Measurements from ENCODE around the gene PDCD4.
"Not testable (repeated sequence)": the region's sequence is repeated elsewhere in the genome, so short reads cannot be mapped to it uniquely, and the experiment has no call there.

Gene PDCD4

GRCh38 chr10:110861930-110862649, 9.6 kb upstream of the PDCD4 start:
- DNase-seq (ENCODE audit: low spot score): no peak

GRCh38 chr10:110862961-110863360, 8.8 kb upstream of the PDCD4 start:
- no peak for DNase-seq (ENCODE audit: low spot score)

GRCh38 chr10:110863361-110863760, 8.4 kb upstream of the PDCD4 start:
- DNase-seq (ENCODE audit: low spot score): no peak

DNA sequence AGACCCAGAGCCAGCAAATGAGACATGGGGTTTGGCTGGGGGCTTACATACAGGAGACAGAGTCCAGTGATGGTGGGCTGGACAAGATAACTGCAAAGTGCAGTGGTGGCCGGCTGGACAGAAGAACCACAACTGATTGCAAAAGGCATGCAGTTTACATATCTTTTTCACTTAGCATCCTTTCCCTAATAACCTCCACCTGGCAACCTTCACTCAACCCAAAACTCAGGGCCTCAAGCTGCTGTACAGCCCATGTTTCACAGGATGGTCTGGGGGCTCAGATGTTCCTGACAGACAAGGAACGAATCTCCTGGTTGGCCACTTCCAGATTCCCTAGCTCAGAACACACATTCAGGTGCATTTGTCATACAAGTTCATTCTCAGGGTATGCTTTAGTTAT, 7.8 kb upstream of the PDCD4 start:
- DNase-seq (ENCODE audit: low spot score): no peak

DNA sequence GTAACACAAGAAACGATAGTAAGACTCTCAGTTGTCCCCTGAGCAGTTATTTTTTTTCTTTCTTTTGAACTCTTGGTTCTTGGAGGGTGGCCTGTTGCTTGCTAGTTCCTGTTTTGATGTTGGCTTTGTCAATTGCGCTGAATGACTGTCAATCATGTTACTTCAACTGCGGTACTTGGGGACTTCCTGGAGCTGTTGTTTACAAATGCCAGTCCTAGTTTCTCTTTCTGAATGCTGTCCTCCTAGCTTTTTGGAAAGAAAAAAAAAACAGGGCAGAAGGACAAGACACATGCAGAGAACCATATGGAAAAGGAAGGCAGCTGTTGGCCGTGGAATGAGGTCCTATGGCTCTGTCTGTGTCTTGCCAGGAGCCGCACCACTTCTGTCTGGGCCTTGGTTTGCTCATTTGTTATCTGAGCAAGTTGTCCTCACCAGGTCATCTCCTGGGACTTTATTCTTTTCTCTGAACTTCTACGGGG, 7.0 kb upstream of the PDCD4 start:
- no peak for DNase-seq (ENCODE audit: low spot score)

DNA sequence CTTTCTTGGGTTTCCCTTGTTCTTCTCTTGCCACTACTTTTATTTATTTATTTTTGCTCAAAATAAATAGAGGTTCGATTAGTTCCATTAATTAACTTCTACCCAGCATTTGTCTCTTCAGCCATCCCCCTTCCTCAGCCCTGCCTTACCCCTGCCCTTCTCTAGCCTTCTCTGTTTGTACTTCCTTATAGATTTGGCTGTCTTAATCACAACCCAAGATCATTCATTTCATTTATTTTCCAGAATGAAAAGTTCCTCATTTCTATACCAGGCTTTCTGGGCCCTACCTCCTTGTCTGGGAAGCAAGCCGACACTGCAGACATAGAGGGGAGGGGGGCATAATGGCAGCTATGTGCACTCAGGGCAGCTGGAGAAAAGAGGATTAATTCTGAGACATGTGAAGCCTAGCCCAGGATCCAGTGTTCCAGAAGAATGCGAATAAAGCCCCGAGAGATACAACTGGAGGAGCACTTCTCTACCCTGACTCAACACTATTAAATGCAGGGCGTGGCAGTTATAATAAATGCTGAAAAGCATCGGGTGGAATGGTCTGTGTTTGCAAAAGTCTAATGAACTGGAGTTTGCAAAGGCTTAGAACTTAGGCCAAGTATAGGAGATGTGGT, 6.4 kb upstream of the PDCD4 start:
- DNase-seq (ENCODE audit: low spot score): no peak

DNA sequence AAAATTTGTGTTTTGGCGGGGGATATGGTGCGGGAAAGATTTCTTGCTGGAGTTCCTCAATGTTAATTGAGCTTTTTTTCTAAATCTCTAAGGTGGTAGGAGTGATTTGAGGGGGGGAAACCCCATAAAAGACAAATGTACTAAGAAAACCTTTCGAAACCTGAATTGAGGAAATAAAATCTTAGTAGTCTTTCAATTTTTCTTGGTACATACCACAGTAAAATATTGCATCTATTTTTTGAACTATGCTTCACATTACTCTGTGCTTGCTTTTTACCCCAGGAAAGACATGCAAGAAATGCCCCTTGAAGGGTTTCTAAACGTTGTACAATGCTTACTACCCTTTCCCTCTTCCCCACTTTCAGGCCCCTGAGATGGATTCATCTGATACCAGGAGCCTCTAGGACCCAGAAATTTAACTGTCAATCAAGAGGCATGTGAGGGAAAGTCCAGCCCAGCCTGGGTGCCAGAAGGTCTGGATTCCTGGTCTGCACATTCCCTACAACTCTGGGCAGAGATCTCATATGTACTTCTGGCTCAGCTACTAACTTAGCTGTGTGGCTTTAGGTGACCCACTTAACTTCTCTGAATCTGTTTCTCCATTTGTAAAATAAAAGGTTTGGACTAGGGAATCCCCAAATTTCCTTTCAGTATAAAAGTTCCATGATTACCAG, 5.8 kb upstream of the PDCD4 start:
- no peak for DNase-seq (ENCODE audit: low spot score)

DNA sequence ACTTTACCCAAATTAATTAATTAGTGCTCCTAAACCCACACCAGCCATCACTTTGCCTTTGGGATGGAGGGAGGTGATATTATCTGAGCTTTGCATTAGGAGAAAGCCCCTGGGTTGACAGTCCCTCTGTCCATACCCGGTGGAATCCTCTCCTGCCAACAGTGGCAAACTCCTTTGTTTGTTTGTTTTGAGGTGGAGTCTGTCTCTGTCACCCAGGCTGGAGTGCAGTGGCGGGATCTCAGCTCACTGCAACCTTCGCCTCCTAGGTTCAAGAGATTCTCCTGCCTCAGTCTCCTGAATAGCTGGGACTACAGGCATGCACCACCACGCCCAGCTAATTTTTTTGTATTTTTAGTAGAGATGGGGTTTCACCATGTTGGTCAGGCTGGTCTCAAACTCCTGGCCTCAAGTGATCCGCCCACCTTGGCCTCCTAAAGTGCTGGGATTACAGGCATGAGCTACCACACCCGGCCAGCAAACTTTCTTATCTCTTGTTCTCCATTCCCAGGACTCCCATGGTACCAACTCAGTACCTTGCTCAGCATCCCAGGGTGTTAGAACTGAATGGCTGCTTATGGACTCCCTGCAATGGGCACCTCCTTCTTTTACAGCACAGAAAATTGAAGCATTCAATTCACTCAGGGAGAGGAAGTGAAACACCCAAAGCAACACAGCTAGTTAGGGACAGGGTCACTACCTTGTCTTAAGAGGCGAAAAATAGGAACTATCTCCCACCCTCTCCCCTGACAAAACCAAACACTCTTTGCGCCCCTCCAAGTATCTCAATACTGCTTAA, 4.5 kb upstream of the PDCD4 start:
- not testable (repeated sequence) for DNase-seq (ENCODE audit: low spot score)

DNA sequence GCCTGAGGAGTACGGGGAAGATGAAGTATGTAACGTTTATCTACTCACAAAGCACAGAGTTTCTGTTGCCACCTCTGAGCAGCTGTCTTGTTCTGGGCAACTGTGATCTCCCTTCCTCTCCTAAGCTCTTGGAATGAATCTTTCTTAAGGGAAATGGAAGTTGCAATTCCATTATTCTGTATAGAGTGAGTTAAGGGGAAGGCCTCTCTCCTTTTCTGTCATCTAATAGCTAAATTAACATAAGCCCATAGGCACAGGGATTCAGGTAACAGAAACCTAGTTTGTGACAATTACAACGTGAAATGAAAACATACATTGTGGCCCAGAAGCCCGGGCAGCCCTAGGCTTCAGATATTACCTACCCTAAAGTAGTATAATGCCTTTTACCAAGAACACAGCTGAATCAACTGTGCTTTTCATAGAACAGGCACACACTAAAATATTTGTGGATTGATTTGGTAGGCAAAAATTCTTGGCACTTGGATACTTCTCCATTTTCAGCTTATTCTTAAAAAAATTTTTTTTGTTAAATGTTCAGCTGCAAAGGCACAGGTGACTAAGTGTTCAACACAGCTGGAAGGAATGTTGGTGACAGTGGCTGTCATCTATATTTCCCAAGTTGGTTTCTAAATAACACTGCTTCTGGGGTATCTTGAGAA, 3.8 kb upstream of the PDCD4 start:
- no peak for DNase-seq (ENCODE audit: low spot score)

- DNase-seq (ENCODE audit: low spot score): no peak
Measured at GRCh38 chr10:110868981-110869380, 2.7 kb upstream of the PDCD4 start.

DNA sequence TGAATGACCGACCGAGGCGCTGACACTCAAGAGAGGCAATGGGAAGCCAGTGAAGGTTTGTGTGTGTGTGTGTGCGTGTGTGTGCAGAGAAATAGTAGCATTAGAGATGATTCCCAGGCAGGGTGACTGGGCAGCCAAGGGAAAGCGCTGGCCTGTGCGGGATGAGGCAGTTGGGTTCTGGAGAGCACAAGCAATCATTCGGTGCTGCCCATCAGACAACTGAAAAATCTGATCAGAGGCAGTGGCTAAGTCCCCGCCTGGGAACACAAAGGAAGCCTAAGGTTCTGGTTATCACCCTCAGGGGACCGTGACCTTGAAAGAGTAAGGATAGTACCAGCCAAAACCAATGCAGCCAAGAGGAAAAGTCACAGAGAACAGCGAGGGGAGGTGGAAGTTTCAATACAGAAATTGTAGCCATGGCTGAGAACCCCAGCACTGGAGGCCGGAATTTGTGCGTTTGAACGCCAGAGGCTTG, 868 bp upstream of the PDCD4 start:
- no peak for DNase-seq (ENCODE audit: low spot score)

GRCh38 chr10:110872145-110872983, 636 bp downstream of the PDCD4 start:
- DNase-seq (ENCODE audit: low spot score): peak; percentile 91

DNA sequence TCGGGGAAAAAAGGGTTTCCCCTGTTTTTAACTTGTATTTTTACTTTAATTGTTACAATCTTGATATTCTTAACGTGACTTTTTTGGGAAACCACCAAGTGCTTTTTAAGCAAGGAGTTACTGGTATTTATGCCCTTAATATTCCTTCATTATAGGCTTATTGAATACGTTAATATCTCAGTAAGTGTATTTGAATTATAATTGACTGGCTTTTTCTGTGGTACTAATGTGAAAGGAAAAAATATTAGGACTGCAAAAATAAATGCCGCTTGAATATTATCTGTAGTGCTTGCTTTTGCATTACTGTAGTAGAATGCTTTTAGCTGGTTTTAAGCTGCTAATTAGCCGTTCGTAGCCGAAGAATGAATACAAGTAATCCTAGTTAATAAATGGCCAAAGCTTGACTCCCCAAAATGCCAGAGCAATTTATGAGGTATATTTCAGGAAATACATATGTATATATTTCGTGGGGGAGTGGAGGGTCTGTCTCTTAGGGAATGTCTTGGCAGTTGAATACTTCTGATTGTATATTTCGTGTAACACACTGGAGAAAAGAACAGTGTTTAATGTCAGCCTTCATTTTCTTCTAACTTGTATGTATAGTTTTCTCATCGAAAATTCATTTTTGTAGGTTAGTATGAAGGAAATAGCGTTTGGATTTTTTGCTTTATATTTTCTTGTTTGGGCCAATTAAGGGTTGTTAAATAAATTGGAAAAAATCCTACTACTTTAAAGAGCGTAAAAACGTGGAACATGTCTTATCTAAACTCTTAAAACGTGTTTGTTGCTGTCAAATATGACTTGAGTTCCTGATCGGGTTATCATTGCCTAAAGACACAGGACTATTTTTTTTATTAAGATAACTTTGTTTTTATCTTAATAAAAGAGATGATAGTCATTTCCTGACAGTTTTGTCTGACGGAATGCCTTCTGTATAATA, 1.5 kb downstream of the PDCD4 start:
- no peak for DNase-seq (ENCODE audit: low spot score)

- no peak for DNase-seq (ENCODE audit: low spot score)
Measured at GRCh38 chr10:110873951-110874350, 2.2 kb downstream of the PDCD4 start.

DNA sequence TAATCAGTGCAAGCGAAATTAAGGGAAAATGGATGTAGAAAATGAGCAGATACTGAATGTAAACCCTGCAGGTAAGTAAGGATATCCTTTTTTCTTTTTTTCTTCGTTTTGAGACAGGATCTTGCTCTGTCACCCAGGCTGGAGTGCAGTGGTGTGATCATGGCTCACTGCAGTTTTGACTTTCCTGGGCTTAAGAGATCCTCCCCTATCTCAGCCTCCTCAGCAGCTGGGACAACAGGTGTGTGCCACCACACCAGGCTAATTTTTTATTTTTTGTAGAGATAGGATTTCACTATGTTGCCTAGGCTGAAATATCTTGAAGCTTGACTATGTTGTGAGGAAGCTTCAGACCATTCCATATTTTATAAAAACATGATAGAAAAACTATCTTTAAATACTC, 4.3 kb downstream of the PDCD4 start:
- DNase-seq (ENCODE audit: low spot score): no peak

DNA sequence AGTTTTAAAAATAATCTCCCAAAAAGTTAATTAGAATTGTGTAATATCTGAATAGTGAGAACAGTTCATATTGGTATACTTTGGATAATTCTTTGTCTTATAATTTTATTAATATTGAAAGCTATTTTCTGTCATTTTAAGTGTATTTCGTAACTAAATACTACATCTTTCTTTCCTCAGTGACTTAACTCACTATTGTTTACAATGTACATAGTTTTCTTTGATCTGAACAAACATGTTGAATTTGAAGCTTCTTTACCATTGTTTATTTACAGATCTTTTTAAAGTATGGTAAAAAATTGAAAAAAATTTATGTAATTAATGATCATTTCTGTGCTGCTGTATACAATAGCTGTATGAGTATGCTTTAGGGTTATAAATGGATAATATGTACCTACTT, 5.1 kb downstream of the PDCD4 start:
- DNase-seq (ENCODE audit: low spot score): no peak

DNA sequence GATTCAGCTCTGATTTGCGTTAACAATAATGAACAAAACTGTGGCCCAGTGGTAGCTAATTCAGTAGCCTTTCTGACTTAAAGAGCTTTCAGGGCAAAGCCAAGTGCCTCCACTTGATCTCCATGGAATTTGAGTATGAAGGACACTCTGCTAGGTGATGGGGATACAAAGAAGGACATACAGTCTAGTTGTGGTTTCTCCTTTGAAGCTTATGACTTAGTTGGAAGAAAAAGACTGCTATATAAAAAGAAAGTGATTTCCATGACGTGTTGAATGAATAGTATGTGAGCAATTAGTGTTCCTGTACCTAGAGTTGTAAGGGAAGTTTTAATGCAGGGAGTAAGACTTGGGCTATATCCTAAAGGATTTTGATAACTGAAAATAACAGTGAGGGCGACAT, 8.3 kb downstream of the PDCD4 start:
- no peak for DNase-seq (ENCODE audit: low spot score)

GRCh38 chr10:110881247-110881646, 9.5 kb downstream of the PDCD4 start:
- no peak for DNase-seq (ENCODE audit: low spot score)

GRCh38 chr10:110881905-110882304, 10.2 kb downstream of the PDCD4 start:
- DNase-seq (ENCODE audit: low spot score): no peak

- DNase-seq (ENCODE audit: low spot score): no peak
Measured at GRCh38 chr10:110883924-110884323, 12.2 kb downstream of the PDCD4 start.
